Measurements from ENCODE around the gene HSFX4.

Gene HSFX4

GRCh38 chrX:149949743-149950436, 20.5 kb downstream of the HSFX4 start:
- no peak for TF ChIP-seq CTCF (IDR thresholded peaks at IDR 0.05; ENCODE audit: insufficient read depth, low read length, poor library complexity, severe bottlenecking)

GRCh38 chrX:149950681-149951080, 21.3 kb downstream of the HSFX4 start:
- DNase-seq (ENCODE audit: extremely low read depth, insufficient read length): no peak
- H3K36me3 ChIP-seq (ENCODE audit: control insufficient read depth, insufficient read depth, low read length): no peaks in the 10 kb centered on the region
- no peaks in the 10 kb centered on the region for H3K27me3 ChIP-seq (replicated peaks; ENCODE audit: control insufficient read depth, insufficient read depth, low read length)
- TF ChIP-seq CTCF (IDR thresholded peaks at IDR 0.05; ENCODE audit: insufficient read depth, low read length, poor library complexity, severe bottlenecking): peak; percentile 45
- H3K4me3 ChIP-seq (replicated peaks; ENCODE audit: low read depth, low read length): no peak overlapping the region

More at GRCh38 chrX:149949743-149950436, 20.5 kb downstream of the HSFX4 start:
- no peaks in the 10 kb centered on the region for H3K27me3 ChIP-seq (replicated peaks; ENCODE audit: control insufficient read depth, insufficient read depth, low read length)
- H3K4me3 ChIP-seq (replicated peaks; ENCODE audit: low read depth, low read length): no peak overlapping the region
- DNase-seq (ENCODE audit: extremely low read depth, insufficient read length): no peak
- no peaks in the 10 kb centered on the region for H3K36me3 ChIP-seq (ENCODE audit: control insufficient read depth, insufficient read depth, low read length)

GRCh38 chrX:149961572-149961971, 32.2 kb downstream of the HSFX4 start:
- H3K4me3 ChIP-seq (replicated peaks; ENCODE audit: low read depth, low read length): no peak overlapping the region
- DNase-seq (ENCODE audit: extremely low read depth, insufficient read length): no peak
- H3K27me3 ChIP-seq (replicated peaks; ENCODE audit: control insufficient read depth, insufficient read depth, low read length): no peaks in the 10 kb centered on the region
- H3K36me3 ChIP-seq (ENCODE audit: control insufficient read depth, insufficient read depth, low read length): no peaks in the 10 kb centered on the region
- no peak for TF ChIP-seq CTCF (IDR thresholded peaks at IDR 0.05; ENCODE audit: insufficient read depth, low read length, poor library complexity, severe bottlenecking)

- DNase-seq (ENCODE audit: extremely low read depth, insufficient read length): no peak
- no peak for TF ChIP-seq CTCF (IDR thresholded peaks at IDR 0.05; ENCODE audit: insufficient read depth, low read length, poor library complexity, severe bottlenecking)
- Histone ChIP-seq H3K4me3 (replicated peaks; ENCODE audit: low read depth, low read length) (no peak overlapping the region), H3K27me3 (replicated peaks; ENCODE audit: control insufficient read depth, insufficient read depth, low read length) (no peaks in the 10 kb centered on the region), H3K36me3 (ENCODE audit: control insufficient read depth, insufficient read depth, low read length) (no peaks in the 10 kb centered on the region)
Measured at GRCh38 chrX:149962010-149962409, 32.6 kb downstream of the HSFX4 start.

- no peak for DNase-seq (ENCODE audit: extremely low read depth, insufficient read length)
- Histone ChIP-seq H3K4me3 (replicated peaks; ENCODE audit: low read depth, low read length) (no peak overlapping the region), H3K27me3 (replicated peaks; ENCODE audit: control insufficient read depth, insufficient read depth, low read length) (no peaks in the 10 kb centered on the region), H3K36me3 (ENCODE audit: control insufficient read depth, insufficient read depth, low read length) (no peaks in the 10 kb centered on the region)
- peak; percentile 71 for TF ChIP-seq CTCF (IDR thresholded peaks at IDR 0.05; ENCODE audit: insufficient read depth, low read length, poor library complexity, severe bottlenecking)
Measured at GRCh38 chrX:149962859-149963757, 33.7 kb downstream of the HSFX4 start.

Data from GM06990 (cell line).